ENCODE data around the gene MAPT. TPM values are rescaled to one million over a fixed set of nuclear protein-coding genes. Genes with fewer than 3 reads are reported as not detected.

The MAPT gene
- total and polyA plus RNA-seq, 4 experiments from 2014 or later, result 0.22 to 2.1 (median 1.1) TPM

- CTCF ChIA-PET (ENCODE audit: partially characterized antibody), result interaction anchor here (0.8 to 1.5 kb wide), 4 partner anchors 20 to 22 kb away, joined by 3 to 4 read pairs (median 4); no protein-coding TSS in a partner anchor
Measured at GRCh38 chr17:45871718-45872117, 22.6 kb upstream of the MAPT start.

GRCh38 chr17:45873728-45874127 is 20.6 kb upstream of the MAPT start:
- peaks cover 16% of the 10 kb centered on the region for H3K4me1 ChIP-seq (ENCODE audit: insufficient read depth, low read length)
- intact Hi-C loops (cut with micrococcal nuclease), result no loop called here
- POLR2A ChIA-PET (ENCODE audit: partially characterized antibody), result no interaction called here

More at GRCh38 chr17:45871718-45872117, 22.6 kb upstream of the MAPT start:
- no peaks in the 10 kb centered on the region for H3K9me3 ChIP-seq (ENCODE audit: control insufficient read depth in 1 of 2, low read length in 2 of 2)
- H3K27me3 ChIP-seq (ENCODE audit: insufficient read depth, low read length), result no peaks in the 10 kb centered on the region
- peaks cover 0 to 5% of the 10 kb centered on the region in 2 donors for H3K27me3 Mint-ChIP-seq
- H3K4me3 Mint-ChIP-seq, result no peak overlapping the region
- peaks cover 8 to 12% (median 9%) of the 10 kb centered on the region in 4 donors for H3K4me1 Mint-ChIP-seq
- intact Hi-C loops (cut with micrococcal nuclease), result no loop called here
- no peak overlapping the region for H3K27ac ChIP-seq (ENCODE audit: low read depth, low read length)
- no peaks in the 10 kb centered on the region for H3K36me3 Mint-ChIP-seq
- H3K4me3 ChIP-seq (ENCODE audit: low read length in 2 of 2), result no peak overlapping the region
- no peak overlapping the region for H3K27ac Mint-ChIP-seq
- DNase-seq, result no peak
- POLR2A ChIA-PET (ENCODE audit: partially characterized antibody), result no interaction called here
- H3K4me1 ChIP-seq (ENCODE audit: insufficient read depth, low read length), result peaks cover 16% of the 10 kb centered on the region
- H3K9me3 Mint-ChIP-seq, result no peaks in the 10 kb centered on the region
- no peaks in the 10 kb centered on the region for H3K36me3 ChIP-seq (ENCODE audit: insufficient read depth, low read length)

DNA sequence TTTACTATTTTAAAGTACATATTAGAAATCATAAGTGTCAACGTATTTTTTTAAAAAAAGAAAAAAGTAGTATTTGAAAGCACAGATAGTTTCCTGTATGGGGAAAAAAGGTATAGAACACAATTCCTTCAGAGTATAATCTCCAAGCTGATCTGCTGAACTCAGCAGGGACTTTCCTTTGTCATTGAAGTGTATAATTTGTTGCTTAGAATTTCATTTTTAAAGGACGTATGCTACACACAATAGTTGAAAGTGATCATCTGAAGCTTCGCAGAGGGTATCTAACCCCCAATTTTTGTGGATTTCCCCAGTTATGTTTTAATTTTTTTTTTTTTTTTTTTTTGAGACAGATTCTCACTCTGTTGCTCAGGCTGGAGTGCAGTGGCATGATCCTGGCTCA is 20.2 kb upstream of the MAPT start:
- peak in 1 of 5 donors; percentile 56 for DNase-seq
- intact Hi-C loops (cut with micrococcal nuclease), result no loop called here
- Mint-ChIP-seq H3K36me3 (no peaks in the 10 kb centered on the region), H3K4me3 (peak overlapping the region in 4 of 8 donors; percentile 78 to 84 (median 82)), H3K27ac (peak overlapping the region in 4 of 7 donors; percentile 79 to 94 (median 93)), H3K9me3 (peaks cover 0 to 5% (median 0%) of the 10 kb centered on the region in 8 donors), H3K4me1 (peaks cover 8 to 12% (median 9%) of the 10 kb centered on the region in 4 donors), H3K27me3 (peaks cover 0 to 3% of the 10 kb centered on the region in 2 donors)
- Histone ChIP-seq H3K9me3 (ENCODE audit: control insufficient read depth in 1 of 2, low read length in 2 of 2) (no peaks in the 10 kb centered on the region), H3K27ac (ENCODE audit: low read depth, low read length) (no peak overlapping the region), H3K27me3 (ENCODE audit: insufficient read depth, low read length) (no peaks in the 10 kb centered on the region), H3K36me3 (ENCODE audit: insufficient read depth, low read length) (no peaks in the 10 kb centered on the region), H3K4me1 (ENCODE audit: insufficient read depth, low read length) (peaks cover 16% of the 10 kb centered on the region), H3K4me3 (ENCODE audit: low read length in 2 of 2) (no peak overlapping the region)
- ChIA-PET CTCF (ENCODE audit: partially characterized antibody) (interaction anchor here (0.7 to 1.6 kb wide), 3 partner anchors 22 to 75 kb away, joined by 3 to 8 read pairs (median 3); no protein-coding TSS in a partner anchor), POLR2A (ENCODE audit: partially characterized antibody) (no interaction called here)

More at GRCh38 chr17:45873728-45874127, 20.6 kb upstream of the MAPT start:
- H3K4me3 Mint-ChIP-seq, result peak overlapping the region in 7 of 8 donors; percentile 75 to 84 (median 81)
- H3K36me3 Mint-ChIP-seq, result no peaks in the 10 kb centered on the region
- peak overlapping the region in 1 of 2 donors; percentile 2 for H3K4me3 ChIP-seq (ENCODE audit: low read length in 2 of 2)
- DNase-seq, result peak in 2 of 5 donors; percentile 38 to 42
- H3K36me3 ChIP-seq (ENCODE audit: insufficient read depth, low read length), result no peaks in the 10 kb centered on the region
- H3K9me3 Mint-ChIP-seq, result peaks cover 0 to 5% (median 0%) of the 10 kb centered on the region in 8 donors
- no peaks in the 10 kb centered on the region for H3K27me3 ChIP-seq (ENCODE audit: insufficient read depth, low read length)
- H3K27ac ChIP-seq (ENCODE audit: low read depth, low read length), result no peak overlapping the region
- H3K4me1 Mint-ChIP-seq, result peaks cover 8 to 12% (median 9%) of the 10 kb centered on the region in 4 donors
- no peaks in the 10 kb centered on the region for H3K9me3 ChIP-seq (ENCODE audit: control insufficient read depth in 1 of 2, low read length in 2 of 2)
- peak overlapping the region; percentile 79 to 94 (median 91) for H3K27ac Mint-ChIP-seq
- CTCF ChIA-PET (ENCODE audit: partially characterized antibody), result interaction anchor here (1.0 to 1.6 kb wide), 2 partner anchors 21 to 75 kb away, joined by 3 to 8 read pairs; no protein-coding TSS in a partner anchor
- peaks cover 0 to 3% of the 10 kb centered on the region in 2 donors for H3K27me3 Mint-ChIP-seq

DNA sequence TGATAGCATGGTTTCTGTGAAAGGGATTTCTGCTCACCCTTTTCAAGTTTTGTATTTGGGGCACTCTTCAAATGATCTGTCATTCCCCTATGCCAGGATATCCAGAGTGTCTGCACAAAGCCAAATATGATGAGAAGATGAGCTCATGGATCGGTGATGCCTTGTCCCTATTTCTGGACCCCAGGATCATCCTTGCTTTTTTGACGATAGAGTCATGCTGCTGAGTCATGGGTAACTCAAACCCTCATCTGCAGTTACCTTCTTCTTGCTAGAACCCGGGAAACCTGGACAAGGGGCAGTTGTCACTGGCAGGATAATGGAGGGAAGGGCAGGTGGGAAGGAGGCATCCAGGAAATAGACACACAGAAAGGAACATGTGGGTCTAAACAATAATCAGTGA is 17.8 kb upstream of the MAPT start:
- peaks cover 0 to 6% (median 0%) of the 10 kb centered on the region in 8 donors for H3K9me3 Mint-ChIP-seq
- no peak overlapping the region for H3K4me3 ChIP-seq (ENCODE audit: low read length in 2 of 2)
- H3K27me3 Mint-ChIP-seq, result peaks cover under 1 to 3% of the 10 kb centered on the region in 2 donors
- H3K36me3 Mint-ChIP-seq, result no peaks in the 10 kb centered on the region
- no peak overlapping the region for H3K27ac Mint-ChIP-seq
- intact Hi-C loops (cut with micrococcal nuclease), result no loop called here
- ChIA-PET CTCF (ENCODE audit: partially characterized antibody) (no interaction called here), POLR2A (ENCODE audit: partially characterized antibody) (no interaction called here)
- H3K27ac ChIP-seq (ENCODE audit: low read depth, low read length), result no peak overlapping the region
- no peaks in the 10 kb centered on the region for H3K9me3 ChIP-seq (ENCODE audit: control insufficient read depth in 1 of 2, low read length in 2 of 2)
- DNase-seq, result no peak
- H3K27me3 ChIP-seq (ENCODE audit: insufficient read depth, low read length), result no peaks in the 10 kb centered on the region
- peaks cover 8 to 12% (median 9%) of the 10 kb centered on the region in 4 donors for H3K4me1 Mint-ChIP-seq
- no peaks in the 10 kb centered on the region for H3K36me3 ChIP-seq (ENCODE audit: insufficient read depth, low read length)
- H3K4me1 ChIP-seq (ENCODE audit: insufficient read depth, low read length), result peaks cover 16% of the 10 kb centered on the region
- no peak overlapping the region for H3K4me3 Mint-ChIP-seq

- H3K4me1 ChIP-seq (ENCODE audit: insufficient read depth, low read length), result peaks cover 16% of the 10 kb centered on the region
- peaks cover 8 to 12% (median 10%) of the 10 kb centered on the region in 4 donors for H3K4me1 Mint-ChIP-seq
Measured at GRCh38 chr17:45877467-45877866, 16.9 kb upstream of the MAPT start.

GRCh38 chr17:45883063-45883462 is 11.3 kb upstream of the MAPT start:
- Mint-ChIP-seq H3K27me3 (peaks cover 2% of the 10 kb centered on the region in 2 donors), H3K4me1 (peaks cover 0 to 6% (median 2%) of the 10 kb centered on the region in 4 donors), H3K36me3 (peaks cover 0 to 8% of the 10 kb centered on the region in 2 donors), H3K9me3 (peaks cover 0 to 21% (median 14%) of the 10 kb centered on the region in 8 donors), H3K27ac (no peak overlapping the region), H3K4me3 (no peak overlapping the region)
- no peak overlapping the region for H3K4me3 ChIP-seq (ENCODE audit: low read length in 2 of 2)
- no peak for DNase-seq
- POLR2A ChIA-PET (ENCODE audit: partially characterized antibody), result no interaction called here
- no peaks in the 10 kb centered on the region for H3K27me3 ChIP-seq (ENCODE audit: insufficient read depth, low read length)
- H3K4me1 ChIP-seq (ENCODE audit: insufficient read depth, low read length), result no peaks in the 10 kb centered on the region
- no peaks in the 10 kb centered on the region for H3K9me3 ChIP-seq (ENCODE audit: control insufficient read depth in 1 of 2, low read length in 2 of 2)
- H3K36me3 ChIP-seq (ENCODE audit: insufficient read depth, low read length), result no peaks in the 10 kb centered on the region
- H3K27ac ChIP-seq (ENCODE audit: low read depth, low read length), result no peak overlapping the region
- intact Hi-C loops (cut with micrococcal nuclease), result no loop called here
- CTCF ChIA-PET (ENCODE audit: partially characterized antibody), result no interaction called here

More at GRCh38 chr17:45877467-45877866, 16.9 kb upstream of the MAPT start:
- H3K27ac ChIP-seq (ENCODE audit: low read depth, low read length), result no peak overlapping the region
- H3K27me3 ChIP-seq (ENCODE audit: insufficient read depth, low read length), result no peaks in the 10 kb centered on the region
- no peaks in the 10 kb centered on the region for H3K36me3 ChIP-seq (ENCODE audit: insufficient read depth, low read length)
- no peaks in the 10 kb centered on the region for H3K36me3 Mint-ChIP-seq
- peaks cover 0 to 6% (median 0%) of the 10 kb centered on the region in 8 donors for H3K9me3 Mint-ChIP-seq
- H3K27me3 Mint-ChIP-seq, result peaks cover 2% of the 10 kb centered on the region in 2 donors
- H3K4me3 Mint-ChIP-seq, result no peak overlapping the region
- H3K9me3 ChIP-seq (ENCODE audit: control insufficient read depth in 1 of 2, low read length in 2 of 2), result no peaks in the 10 kb centered on the region
- no peak overlapping the region for H3K27ac Mint-ChIP-seq
- POLR2A ChIA-PET (ENCODE audit: partially characterized antibody), result no interaction called here
- DNase-seq, result no peak
- CTCF ChIA-PET (ENCODE audit: partially characterized antibody), result interaction anchor here (0.8 kb wide), 1 partner anchor 16 kb away, joined by 4 read pairs; no protein-coding TSS in a partner anchor
- intact Hi-C loops (cut with micrococcal nuclease), result no loop called here
- no peak overlapping the region for H3K4me3 ChIP-seq (ENCODE audit: low read length in 2 of 2)

GRCh38 chr17:45886852-45887251 is 7.5 kb upstream of the MAPT start:
- CTCF ChIA-PET (ENCODE audit: partially characterized antibody), result interaction anchor here (1.2 kb wide), 1 partner anchor 247 kb away, joined by 3 read pairs; no protein-coding TSS in a partner anchor
- no peak overlapping the region for H3K27ac Mint-ChIP-seq
- H3K27me3 Mint-ChIP-seq, result no peaks in the 10 kb centered on the region
- no peak overlapping the region for H3K4me3 ChIP-seq (ENCODE audit: low read length in 2 of 2)
- peaks cover 0 to 6% (median 2%) of the 10 kb centered on the region in 4 donors for H3K4me1 Mint-ChIP-seq
- DNase-seq, result no peak
- no peaks in the 10 kb centered on the region for H3K27me3 ChIP-seq (ENCODE audit: insufficient read depth, low read length)
- POLR2A ChIA-PET (ENCODE audit: partially characterized antibody), result no interaction called here
- H3K27ac ChIP-seq (ENCODE audit: low read depth, low read length), result no peak overlapping the region
- no peaks in the 10 kb centered on the region for H3K9me3 ChIP-seq (ENCODE audit: control insufficient read depth in 1 of 2, low read length in 2 of 2)
- no peaks in the 10 kb centered on the region for H3K36me3 ChIP-seq (ENCODE audit: insufficient read depth, low read length)
- H3K4me3 Mint-ChIP-seq, result no peak overlapping the region
- intact Hi-C loops (cut with micrococcal nuclease), result no loop called here
- peaks cover 0 to 21% (median 13%) of the 10 kb centered on the region in 8 donors for H3K9me3 Mint-ChIP-seq
- H3K4me1 ChIP-seq (ENCODE audit: insufficient read depth, low read length), result no peaks in the 10 kb centered on the region
- peaks cover 0 to 8% of the 10 kb centered on the region in 2 donors for H3K36me3 Mint-ChIP-seq
